Stimulated activated CD4-positive, alpha-beta T cell treated with anti-CD3 and anti-CD28 coated beads, Interleukin-15, amount 100 ng/mL, for 1 hour (primary cell): ENCODE results near the gene SYT3.
A peak's percentile ranks its signal among the peaks of the same experiment; 100 is the strongest.
"Not testable (repeated sequence)": the region's sequence is repeated elsewhere in the genome, so short reads cannot be mapped to it uniquely, and the experiment has no call there.

ENCODE experiments used
- DNase-seq, 2 donors: peaks; one replicate each; pipeline ENCODE4 v3.0.0-alpha.2; 2020; ENCODE audit warnings: low read depth in 1 of 2, low spot score in 1 of 2

Gene SYT3

GRCh38 chr19:50640368-50640767 lies 687 bp upstream of the SYT3 start:
- DNase-seq, result no peak

DNA sequence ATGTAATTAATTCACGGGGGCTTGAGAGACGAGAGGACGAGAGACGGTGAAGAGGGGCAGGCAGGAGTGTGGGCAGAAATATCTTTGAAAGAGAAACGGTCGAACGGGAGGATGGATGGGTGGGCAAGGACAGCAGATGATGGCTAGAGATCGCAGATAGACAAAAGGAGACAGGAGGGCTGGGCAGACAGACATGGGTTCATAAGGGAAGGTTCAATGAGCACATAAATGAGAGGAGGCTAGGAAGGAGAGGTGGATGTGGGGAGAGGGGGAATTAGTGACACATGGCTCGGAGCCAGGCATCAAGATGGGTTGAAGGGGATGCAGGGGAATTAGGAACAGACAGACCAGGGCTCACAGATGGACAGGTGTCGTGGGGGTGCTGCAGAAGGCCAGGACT lies 1.1 kb downstream of the SYT3 start:
- no peak for DNase-seq

- no peak for DNase-seq
Measured at GRCh38 chr19:50636317-50637085, 3.2 kb downstream of the SYT3 start.

DNA sequence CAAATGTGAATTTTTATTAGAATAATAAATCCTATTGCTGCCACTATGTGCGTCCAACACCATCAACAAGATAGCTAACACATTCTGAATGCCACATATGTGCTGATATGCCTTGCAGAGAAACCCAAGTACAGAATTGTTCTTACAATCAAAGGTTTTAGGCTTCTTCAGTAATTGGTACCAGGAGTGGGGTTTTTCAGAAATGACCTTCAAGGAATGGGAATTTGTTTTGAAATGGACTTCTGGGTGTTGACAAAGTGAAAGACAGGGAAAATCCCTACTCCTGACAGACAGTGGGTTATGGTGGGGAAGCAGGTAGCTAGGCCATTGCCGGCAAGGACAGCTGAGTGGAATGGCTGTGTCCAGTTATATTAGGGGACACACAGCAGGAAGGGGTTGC lies 5.7 kb downstream of the SYT3 start:
- DNase-seq, result no peak

DNA sequence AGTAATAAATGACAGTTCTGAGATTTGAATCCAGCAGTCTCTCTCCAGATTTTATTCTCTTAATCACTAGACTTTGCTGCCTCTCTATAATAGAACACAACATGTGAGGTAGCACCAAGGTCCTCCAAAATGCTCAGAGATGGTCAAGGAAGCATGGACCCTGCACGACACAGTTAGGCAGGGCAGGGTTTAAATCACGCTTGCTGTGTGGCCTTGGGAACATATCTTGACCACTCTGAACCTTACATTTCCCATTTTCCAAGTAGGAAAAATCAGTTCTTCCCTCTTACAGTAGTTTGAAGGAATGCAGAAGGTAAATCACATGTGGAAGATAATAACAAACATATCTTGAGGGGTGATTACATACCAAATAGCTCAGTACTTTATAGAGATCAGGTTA lies 6.3 kb downstream of the SYT3 start:
- DNase-seq, result no peak

DNA sequence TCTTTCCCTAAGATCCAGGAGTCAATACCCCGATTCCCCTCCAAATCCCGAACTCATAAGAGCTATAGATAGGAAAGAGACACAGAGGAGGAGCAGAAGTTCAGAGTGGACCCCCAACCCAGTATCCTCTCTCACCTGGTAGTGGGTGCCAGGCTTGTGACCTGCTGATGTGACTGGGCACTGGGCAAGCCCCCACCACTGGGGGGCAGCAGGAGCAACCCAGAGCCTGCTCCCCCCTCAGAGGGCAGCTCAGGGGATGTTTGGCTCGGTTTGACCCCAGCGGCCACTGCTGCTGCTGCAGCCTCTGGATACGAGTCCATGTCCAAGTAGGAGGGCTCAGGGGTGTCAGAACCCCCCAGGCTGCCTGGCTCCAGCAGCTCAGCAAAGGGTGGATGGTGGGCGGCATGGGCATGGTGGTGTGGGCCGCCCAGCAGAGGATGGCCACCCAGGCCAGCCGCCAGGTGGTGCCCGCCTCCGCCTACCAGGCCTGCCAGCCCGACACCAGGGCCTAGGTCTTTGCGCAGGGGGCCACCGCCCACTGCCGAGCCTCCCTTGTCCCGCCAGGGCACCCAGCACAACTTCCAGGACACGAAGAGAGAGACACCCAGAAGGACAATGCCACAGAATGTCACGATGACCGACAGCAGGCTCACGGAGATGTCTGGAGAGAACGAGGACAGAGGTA lies 7.4 kb downstream of the SYT3 start:
- DNase-seq, result no peak

DNA sequence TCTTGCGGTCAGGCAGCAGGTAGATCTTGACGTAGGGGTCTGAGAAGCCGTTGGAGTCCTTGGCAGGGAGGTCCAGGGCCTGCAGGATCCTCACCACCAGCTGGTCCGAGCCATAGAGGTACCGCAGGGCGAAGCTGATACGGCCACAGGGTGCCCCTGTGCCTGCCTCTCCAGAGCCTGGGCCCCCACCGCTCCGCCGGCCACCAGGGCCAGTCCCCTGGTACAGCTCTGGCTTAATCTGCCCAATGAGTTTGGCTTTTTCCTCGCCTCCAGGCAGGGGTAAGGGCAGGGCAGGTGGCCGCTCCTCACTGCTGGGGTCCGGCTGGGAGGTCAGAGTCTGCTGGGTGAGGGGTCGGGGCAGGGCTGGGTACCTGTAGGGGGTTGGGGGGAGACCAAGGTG lies 9.9 kb downstream of the SYT3 start:
- no peak for DNase-seq

DNA sequence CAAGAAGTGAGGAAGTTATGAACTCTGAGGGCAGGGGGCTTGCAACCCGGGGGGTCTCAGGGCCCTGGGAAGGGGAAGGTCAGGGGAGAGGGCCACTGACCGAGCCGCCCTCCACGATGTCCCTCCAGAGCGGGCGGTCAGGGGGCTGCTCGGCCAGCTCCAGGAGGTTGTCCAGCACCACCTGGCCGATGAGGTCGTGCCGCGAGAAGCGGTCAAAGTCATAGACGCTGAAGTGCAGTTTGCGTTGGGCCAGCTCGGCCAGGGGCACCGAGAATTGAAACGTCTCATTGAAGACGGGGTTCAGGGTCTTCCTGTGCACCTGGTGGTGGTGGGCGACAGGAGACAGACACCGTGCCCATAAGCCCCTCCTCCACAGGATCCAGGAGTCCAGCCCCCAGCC lies 10.5 kb downstream of the SYT3 start:
- no peak for DNase-seq

DNA sequence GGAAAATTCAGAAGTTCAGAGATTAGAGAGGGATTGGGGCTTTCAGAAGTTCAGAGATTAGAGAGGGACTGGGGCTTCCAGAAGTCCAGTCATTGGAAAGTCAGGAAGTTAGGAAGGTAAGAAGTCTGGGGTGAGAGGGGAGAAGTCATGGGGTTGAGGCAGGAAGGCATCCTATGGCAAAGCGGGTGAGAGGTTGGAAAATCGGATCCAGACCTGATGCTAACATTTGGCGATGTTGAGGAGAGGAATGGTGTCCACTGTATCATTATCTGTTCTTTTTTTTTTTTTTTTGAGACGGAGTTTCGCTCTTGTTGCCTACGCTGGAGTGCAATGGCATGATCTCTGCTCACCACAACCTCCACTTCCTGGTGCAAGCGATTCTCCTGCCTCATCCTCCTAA lies 11.1 kb downstream of the SYT3 start:
- DNase-seq, result no peak

GRCh38 chr19:50628146-50628545 lies 11.5 kb downstream of the SYT3 start:
- no peak for DNase-seq

DNA sequence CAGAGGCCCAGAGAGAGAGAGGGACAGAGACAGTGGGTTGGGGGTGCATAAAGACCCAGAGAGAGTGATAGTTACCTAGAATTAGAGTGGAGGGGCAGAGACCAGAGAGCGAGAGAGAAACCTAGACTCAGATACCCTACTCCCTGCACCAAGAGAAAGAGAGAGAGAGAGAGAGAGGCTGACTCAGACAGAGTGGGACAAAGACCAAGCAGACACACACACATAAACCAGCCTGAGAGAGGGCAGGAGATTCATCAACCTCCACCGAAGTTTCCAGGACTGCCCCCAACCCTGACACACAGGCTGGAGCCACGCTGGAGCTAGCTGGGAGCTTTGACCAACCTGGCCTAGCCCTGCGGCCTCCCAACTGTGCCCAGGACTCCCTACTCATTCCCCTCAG lies 12.9 kb downstream of the SYT3 start:
- DNase-seq, result no peak

DNA sequence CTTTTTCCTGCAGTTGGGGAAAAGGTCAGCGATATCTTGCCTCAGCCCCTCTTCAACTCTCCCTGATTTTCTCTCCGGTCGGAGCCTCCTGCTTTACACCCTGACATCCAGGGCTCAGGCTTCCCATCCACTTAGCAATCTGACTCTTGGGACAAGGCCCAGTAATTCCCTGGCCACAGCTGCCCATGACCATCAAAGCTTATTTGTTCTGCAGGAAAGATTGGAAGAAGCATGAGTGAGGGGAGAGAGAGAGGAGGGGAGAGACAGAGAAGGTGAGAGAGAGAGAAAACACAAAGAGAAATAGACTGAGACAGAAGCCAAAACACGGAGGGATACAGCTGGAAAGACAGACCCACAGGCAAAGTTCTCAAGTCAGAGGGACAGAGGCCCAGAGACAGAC lies 13.7 kb downstream of the SYT3 start:
- DNase-seq, result no peak

GRCh38 chr19:50624949-50625600 lies 14.6 kb downstream of the SYT3 start:
- DNase-seq, result no peak

DNA sequence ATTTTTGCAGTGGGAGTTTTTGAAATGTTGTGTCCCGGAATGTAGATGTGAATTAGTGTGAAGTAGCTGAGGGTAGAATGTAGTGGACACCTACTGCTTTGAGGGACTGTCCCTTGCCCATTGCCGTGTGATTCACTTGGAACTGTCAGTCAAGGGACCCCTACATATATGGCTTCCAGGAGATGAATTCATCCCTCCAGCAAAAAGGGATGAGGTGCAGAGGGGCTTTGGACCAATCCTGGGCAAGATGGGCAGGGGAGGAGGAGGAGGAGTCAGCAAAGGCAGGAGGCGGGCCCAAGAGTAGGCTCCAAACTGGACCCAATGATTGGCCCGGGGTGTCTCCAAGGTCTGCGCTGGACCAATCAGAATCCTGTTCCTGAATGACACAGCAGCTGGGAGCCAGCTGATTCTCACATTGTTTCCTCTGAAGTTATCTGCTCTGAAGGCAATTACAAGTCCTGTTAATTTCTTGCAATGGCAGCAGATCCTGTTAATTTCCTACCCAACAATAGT lies 19.2 kb downstream of the SYT3 start:
- DNase-seq, result not testable (repeated sequence)

DNA sequence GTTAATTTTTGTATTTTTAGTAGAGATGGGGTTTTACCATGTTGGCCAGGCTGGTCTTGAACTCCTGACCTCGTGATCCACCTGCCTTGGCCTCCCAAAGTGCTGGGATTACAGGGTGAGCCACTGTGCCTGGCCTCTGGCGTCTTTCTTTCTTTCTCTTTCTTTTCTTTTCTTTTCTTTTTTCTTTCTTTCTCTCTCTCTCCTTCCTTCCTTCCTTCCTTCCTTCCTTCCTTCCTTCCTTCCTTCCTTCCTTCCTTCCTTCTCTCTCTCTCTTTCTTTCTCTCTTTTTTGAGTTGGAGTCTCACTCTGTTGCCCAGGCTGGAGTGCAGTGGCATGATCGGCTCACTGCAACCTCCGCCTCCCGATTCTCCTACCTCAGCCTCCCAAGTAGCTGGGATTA lies 20.5 kb downstream of the SYT3 start:
- not testable (repeated sequence) for DNase-seq

GRCh38 chr19:50618379-50618778 lies 21.3 kb downstream of the SYT3 start:
- not testable (repeated sequence) for DNase-seq

DNA sequence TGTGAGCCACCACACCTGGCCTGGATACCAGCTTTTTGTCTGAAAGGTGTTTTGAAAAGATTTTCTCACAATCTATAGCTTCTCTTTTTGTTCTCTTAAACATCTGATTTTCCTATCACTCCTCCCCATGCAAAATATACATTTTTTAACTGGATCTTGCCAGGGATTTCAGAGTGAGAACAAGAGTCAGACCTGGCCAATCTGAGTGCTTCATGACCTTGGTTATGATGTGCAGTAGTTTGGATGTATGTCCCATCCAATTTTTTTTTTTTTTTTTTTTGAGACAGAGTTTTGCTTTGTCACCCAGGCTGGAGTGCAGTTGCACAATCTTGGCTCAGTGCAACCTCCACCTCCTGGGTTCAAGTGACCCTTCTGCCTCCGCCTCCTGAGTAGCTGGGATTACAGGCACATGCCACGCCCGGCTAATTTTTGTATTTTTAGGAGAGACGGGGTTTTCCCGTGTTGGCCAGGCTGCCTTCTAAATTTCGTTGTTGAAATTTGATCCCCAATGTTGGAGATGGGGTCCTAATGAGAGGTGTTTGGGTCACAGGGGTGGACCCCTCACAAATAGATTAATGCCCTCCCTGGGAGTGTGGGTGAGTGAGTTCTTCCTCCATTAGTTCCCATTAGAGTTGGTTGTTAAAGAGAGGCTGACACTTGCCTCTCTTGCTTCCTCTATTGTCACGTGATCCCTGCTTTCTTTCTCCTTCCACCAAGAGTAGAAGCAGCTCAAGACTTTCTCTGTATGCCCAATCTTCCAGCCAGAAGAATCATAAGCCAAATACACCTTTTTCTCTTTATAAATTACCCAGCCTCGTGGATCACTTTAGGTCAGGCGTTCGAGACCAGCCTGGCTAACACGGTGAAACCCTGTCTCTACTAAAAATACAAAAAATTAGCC lies 26.9 kb downstream of the SYT3 start:
- not testable (repeated sequence) for DNase-seq

GRCh38 chr19:50607874-50608785 lies 31.6 kb downstream of the SYT3 start:
- DNase-seq, result peak; percentile 5 to 57

DNA sequence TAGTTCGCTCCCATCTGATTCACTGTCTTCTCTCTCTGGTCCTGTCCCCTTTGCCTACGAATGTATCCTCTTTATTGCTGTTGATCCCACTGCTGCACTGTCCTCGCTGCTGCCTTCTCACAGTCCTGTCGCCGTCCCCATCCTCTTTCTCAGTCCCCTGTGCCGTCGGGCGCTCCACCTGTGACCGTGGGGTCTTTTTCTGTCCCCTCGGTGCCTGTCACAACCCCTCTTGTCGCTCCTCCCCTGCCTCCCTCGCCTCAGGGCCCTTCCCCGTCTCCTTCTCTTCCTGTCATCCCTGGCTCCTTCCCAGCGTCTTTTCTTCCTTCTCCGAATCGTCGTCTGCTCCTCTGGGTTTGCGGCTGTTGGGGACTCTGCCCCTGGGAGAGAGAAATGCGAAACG lies 32.3 kb downstream of the SYT3 start:
- DNase-seq, result no peak
